SU-DHL-6 (cell line): Measurements from ENCODE around the gene KCNJ12.

Experiments used
- H2AFZ ChIP-seq: fragments of 200-600 bp; sonication (generic); 2 replicates; pipeline ENCODE4 v1.6.1; 2014; ENCODE audit warnings: low read depth, mild to moderate bottlenecking, moderate library complexity, mixed read lengths, antibody characterized with exemption, low read length; ENCODE audit not compliant: severe bottlenecking
- H3F3A ChIP-seq: fragments of 200-600 bp; shearing (Covaris generic); 2 replicates; pipeline ENCODE4 v1.6.0; 2016; ENCODE audit warnings: antibody characterized with exemption, mild to moderate bottlenecking; ENCODE audit not compliant: insufficient read depth
- H3K27ac ChIP-seq: fragments of 200-600 bp; sonication (generic); 2 replicates; pipeline ENCODE4 v1.5.1; 2016; ENCODE audit warnings: low read depth, mild to moderate bottlenecking, low read length, moderate library complexity, mixed read lengths
- H3K27me3 ChIP-seq: fragments of 200-600 bp; sonication (generic), shearing (Covaris generic); 2 replicates; pipeline ENCODE4 v1.6.0; 2014; ENCODE audit warnings: mild to moderate bottlenecking, low read length
- H3K36me3 ChIP-seq: fragments of 200-600 bp; sonication (generic); 2 replicates; pipeline ENCODE4 v1.6.1; 2014; ENCODE audit warnings: mild to moderate bottlenecking, low read length, mixed read lengths
- H3K4me2 ChIP-seq: fragments of 300-600, 200-600 bp; shearing (Covaris generic), sonication (generic); 2 replicates; pipeline ENCODE4 v1.6.0; 2014; ENCODE audit warnings: low read length, low read depth, mild to moderate bottlenecking; ENCODE audit not compliant: poor library complexity, severe bottlenecking
- H3K4me3 ChIP-seq: fragments of 200-600 bp; sonication (generic); 2 replicates; pipeline ENCODE4 v1.5.1; 2014; ENCODE audit warnings: antibody characterized with exemption, low read length, mild to moderate bottlenecking, mixed read lengths; ENCODE audit not compliant: insufficient read depth, poor library complexity, severe bottlenecking
- H3K79me2 ChIP-seq: fragments of 200-600 bp; sonication (generic); 2 replicates; pipeline ENCODE4 v1.6.1; 2014; ENCODE audit warnings: mild to moderate bottlenecking, low read length, moderate library complexity; ENCODE audit not compliant: insufficient read depth
- H3K9ac ChIP-seq: fragments of 200-600 bp; sonication (generic); 2 replicates; pipeline ENCODE4 v1.7.0; 2014; ENCODE audit warnings: mild to moderate bottlenecking, low read length
- H3K9me2 ChIP-seq: fragments of 200-600 bp; sonication (generic); replicated peaks from 2 replicates; pipeline ENCODE4 v1.6.1; 2014; ENCODE audit warnings: low read length; ENCODE audit not compliant: insufficient read depth
- H3K9me3 ChIP-seq: fragments of 200-600 bp; sonication (generic); 2 replicates; pipeline ENCODE4 v1.6.1; 2014; ENCODE audit warnings: low read length, mixed read lengths; ENCODE audit not compliant: insufficient read depth
- H4K20me1 ChIP-seq: fragments of 200-600 bp; sonication (generic); 2 replicates; pipeline ENCODE4 v1.6.1; 2014; ENCODE audit warnings: low read depth, mild to moderate bottlenecking, antibody characterized with exemption, low read length, moderate library complexity, mixed read lengths
- CTCF ChIP-seq: fragments of 200-600 bp; sonication (generic); IDR thresholded peaks from one replicate; pipeline ENCODE4 v1.5.1; 2017; ENCODE audit warnings: antibody characterized with exemption, mild to moderate bottlenecking, low read length, moderate library complexity; ENCODE audit not compliant: insufficient read depth, poor library complexity, severe bottlenecking
- EZH2phosphoT487 ChIP-seq: fragments of 200-600 bp; sonication (generic), shearing (Covaris generic); conservative IDR thresholded peaks from 2 replicates; pipeline ENCODE4 v1.6.1; 2018; ENCODE audit warnings: mild to moderate bottlenecking, antibody characterized with exemption, low read length, moderate library complexity, mixed read lengths

KCNJ12 gene

GRCh38 chr17:21395764-21396163, 19.6 kb downstream of the KCNJ12 start:
- no peak overlapping the region for H3K9ac ChIP-seq

GRCh38 chr17:21396237-21396636, 20.1 kb downstream of the KCNJ12 start:
- no peaks in the 10 kb centered on the region for H3K9me3 ChIP-seq
- no peak overlapping the region for H3K4me3 ChIP-seq
- H3K9me2 ChIP-seq, result no peaks in the 10 kb centered on the region
- no peak for TF ChIP-seq CTCF
- TF ChIP-seq EZH2phosphoT487, result no peak
- no peak overlapping the region for H2AFZ ChIP-seq
- no peak overlapping the region for H3K4me2 ChIP-seq
- H3K27ac ChIP-seq, result no peak overlapping the region
- H3K9ac ChIP-seq, result no peak overlapping the region
- no peaks in the 10 kb centered on the region for H3K36me3 ChIP-seq
- H3K27me3 ChIP-seq, result no peaks in the 10 kb centered on the region
- no peaks in the 10 kb centered on the region for H3F3A ChIP-seq
- no peaks in the 10 kb centered on the region for H3K79me2 ChIP-seq
- no peaks in the 10 kb centered on the region for H4K20me1 ChIP-seq

More at GRCh38 chr17:21395764-21396163, 19.6 kb downstream of the KCNJ12 start:
- H4K20me1 ChIP-seq, result no peaks in the 10 kb centered on the region
- H3K79me2 ChIP-seq, result no peaks in the 10 kb centered on the region
- no peaks in the 10 kb centered on the region for H3K36me3 ChIP-seq
- H3K9me2 ChIP-seq, result no peaks in the 10 kb centered on the region
- H2AFZ ChIP-seq, result no peak overlapping the region
- H3K4me3 ChIP-seq, result no peak overlapping the region
- H3F3A ChIP-seq, result no peaks in the 10 kb centered on the region
- H3K9me3 ChIP-seq, result no peaks in the 10 kb centered on the region
- no peak overlapping the region for H3K27ac ChIP-seq
- TF ChIP-seq EZH2phosphoT487 (no peak), CTCF (no peak)
- H3K4me2 ChIP-seq, result no peak overlapping the region
- H3K27me3 ChIP-seq, result no peaks in the 10 kb centered on the region

GRCh38 chr17:21397341-21398190, 21.4 kb downstream of the KCNJ12 start:
- H3K27ac ChIP-seq, result no peak overlapping the region
- H3K9me3 ChIP-seq, result no peaks in the 10 kb centered on the region
- no peaks in the 10 kb centered on the region for H4K20me1 ChIP-seq
- no peak overlapping the region for H3K4me2 ChIP-seq
- H3K9me2 ChIP-seq, result no peaks in the 10 kb centered on the region
- no peaks in the 10 kb centered on the region for H3F3A ChIP-seq
- H2AFZ ChIP-seq, result no peak overlapping the region
- TF ChIP-seq CTCF, result no peak
- no peak for TF ChIP-seq EZH2phosphoT487
- H3K79me2 ChIP-seq, result no peaks in the 10 kb centered on the region
- H3K36me3 ChIP-seq, result no peaks in the 10 kb centered on the region
- H3K27me3 ChIP-seq, result no peaks in the 10 kb centered on the region
- no peak overlapping the region for H3K4me3 ChIP-seq
- no peak overlapping the region for H3K9ac ChIP-seq
